Right lobe of liver (tissue), 4 donors: Measurements from ENCODE around the gene SLC47A2.

ENCODE experiments used
- POLR2A ChIP-seq: fragments of 450-650 bp; IDR thresholded peaks from one replicate; pipeline ENCODE4 v1.6.1; 2017; ENCODE audit warnings: antibody characterized with exemption, mild to moderate bottlenecking
- TF ChIP-seq, protein P1 (sequence below), 4 donors: fragments of 200-600 bp in 3 of 4; fragments of 450-650 bp in 1 of 4; IDR thresholded peaks; one replicate each; pipeline versions ENCODE4 v1.5.1 to v1.8.0; 2016 to 2022; ENCODE audit warnings: antibody characterized with exemption in 4 of 4, mild to moderate bottlenecking in 2 of 4
- donor health status: DM: no; HTN: no; CAD: no.
- donor health status: DM: no; HTN: no; CAD: no.
- donor health status: DM: no; HTN: yes; CAD: no.

GRCh38 chr17:19720631-19721426 lies 4.4 kb upstream of the SLC47A2 start:
- TF ChIP-seq, protein P1, sequence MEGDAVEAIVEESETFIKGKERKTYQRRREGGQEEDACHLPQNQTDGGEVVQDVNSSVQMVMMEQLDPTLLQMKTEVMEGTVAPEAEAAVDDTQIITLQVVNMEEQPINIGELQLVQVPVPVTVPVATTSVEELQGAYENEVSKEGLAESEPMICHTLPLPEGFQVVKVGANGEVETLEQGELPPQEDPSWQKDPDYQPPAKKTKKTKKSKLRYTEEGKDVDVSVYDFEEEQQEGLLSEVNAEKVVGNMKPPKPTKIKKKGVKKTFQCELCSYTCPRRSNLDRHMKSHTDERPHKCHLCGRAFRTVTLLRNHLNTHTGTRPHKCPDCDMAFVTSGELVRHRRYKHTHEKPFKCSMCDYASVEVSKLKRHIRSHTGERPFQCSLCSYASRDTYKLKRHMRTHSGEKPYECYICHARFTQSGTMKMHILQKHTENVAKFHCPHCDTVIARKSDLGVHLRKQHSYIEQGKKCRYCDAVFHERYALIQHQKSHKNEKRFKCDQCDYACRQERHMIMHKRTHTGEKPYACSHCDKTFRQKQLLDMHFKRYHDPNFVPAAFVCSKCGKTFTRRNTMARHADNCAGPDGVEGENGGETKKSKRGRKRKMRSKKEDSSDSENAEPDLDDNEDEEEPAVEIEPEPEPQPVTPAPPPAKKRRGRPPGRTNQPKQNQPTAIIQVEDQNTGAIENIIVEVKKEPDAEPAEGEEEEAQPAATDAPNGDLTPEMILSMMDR (IDR thresholded peaks at IDR 0.05) = no peak
- TF ChIP-seq POLR2A = no peak
